Activated naive CD4-positive, alpha-beta T cell treated with anti-CD3 and anti-CD28 coated beads, Interleukin-2, amount 50 U/mL, for 16 hours (primary cell): ENCODE measurements around the gene DNHD1.
A peak's percentile ranks its signal among the peaks of the same experiment; 100 is the strongest.

Source experiments
- DNase-seq: peaks from one replicate; pipeline ENCODE4 v3.0.0-alpha.2; 2020

Gene DNHD1, protein sequence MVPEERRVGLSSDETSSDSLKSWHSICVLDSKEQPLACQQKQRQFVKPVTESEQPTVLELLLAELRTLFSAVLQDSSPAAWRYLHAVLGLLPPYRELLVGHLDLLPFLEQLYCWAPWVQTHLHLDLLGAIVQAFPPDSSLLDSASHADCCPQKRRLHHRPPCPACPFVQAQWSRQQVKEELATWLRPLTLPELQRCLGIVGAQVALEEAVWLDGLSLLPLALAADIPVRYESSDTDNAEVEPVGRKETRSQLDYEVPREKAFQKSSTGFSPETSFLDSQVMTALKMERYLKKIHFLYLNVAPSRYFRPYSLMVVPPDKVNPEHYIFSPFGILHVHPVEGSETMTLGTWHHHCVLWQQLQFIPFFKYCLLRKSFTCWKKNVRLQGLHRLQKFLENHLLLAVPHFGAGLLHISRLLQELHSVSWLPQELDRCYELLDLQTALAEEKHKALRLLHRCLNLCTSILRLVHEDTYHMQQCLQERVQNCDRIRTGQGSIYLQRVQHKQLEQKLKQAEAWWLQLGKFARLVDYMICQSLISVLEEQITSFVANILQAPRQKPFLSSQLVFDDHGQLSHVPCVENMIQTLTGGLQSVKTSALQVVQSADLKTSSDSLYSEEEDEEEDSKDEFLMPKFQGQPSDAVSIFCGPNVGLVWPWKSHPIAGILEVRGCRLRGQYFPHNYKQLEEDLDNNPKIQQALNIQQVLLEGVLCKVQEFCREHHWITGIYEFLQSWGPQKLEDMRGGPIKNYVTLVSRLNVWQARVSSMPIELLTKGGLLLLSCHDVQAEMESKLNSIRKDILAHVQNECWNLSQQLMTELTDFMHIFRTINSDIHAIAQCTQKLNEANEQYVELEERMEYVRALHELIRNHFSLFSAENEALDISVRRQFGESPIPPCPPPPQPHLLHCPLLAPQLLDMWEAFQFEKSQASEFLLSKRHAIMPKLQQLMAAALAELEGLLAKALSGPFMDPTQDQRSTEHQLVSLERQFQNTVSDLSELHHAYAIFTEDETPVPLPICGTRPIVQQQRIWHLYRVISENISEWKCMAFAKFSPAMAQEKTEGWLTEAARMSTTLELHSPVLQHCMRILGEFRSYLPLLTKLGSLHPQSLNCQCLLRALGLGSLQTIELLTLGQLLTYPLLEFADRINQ (N-terminal part only)

GRCh38 chr11:6497069-6497839 is at the start of gene DNHD1:
TSS of gene DNHD1 (plus strand) at chr11:6497280. CDS start at chr11:6498216, 936 bp downstream.
- no peak for DNase-seq

DNA sequence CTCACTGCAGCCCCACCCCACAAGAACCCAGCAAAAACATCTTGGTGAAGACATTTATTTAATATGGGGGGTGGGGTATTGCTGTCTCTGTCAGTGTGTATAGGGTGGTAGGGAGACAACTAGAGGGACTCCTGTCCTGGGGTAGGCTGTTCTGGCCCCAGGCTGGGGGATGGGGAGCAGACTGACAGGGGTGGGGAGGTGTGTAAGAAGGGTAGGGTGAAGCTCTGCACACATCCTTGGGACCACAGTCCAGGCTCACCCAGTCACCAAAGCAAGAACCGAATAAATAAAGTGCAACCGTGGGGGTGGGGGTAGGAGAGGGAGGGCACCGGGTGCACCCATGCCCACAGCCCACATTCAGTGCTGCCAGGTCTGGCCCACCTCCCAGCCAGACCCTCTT is 48.5 kb upstream of the DNHD1 start:
- no peak for DNase-seq

- DNase-seq: no peak
These were observed 44.9 kb upstream of the DNHD1 start for GRCh38 chr11:6452219-6452618.

GRCh38 chr11:6453152-6453551 is 43.9 kb upstream of the DNHD1 start:
- no peak for DNase-seq

DNA sequence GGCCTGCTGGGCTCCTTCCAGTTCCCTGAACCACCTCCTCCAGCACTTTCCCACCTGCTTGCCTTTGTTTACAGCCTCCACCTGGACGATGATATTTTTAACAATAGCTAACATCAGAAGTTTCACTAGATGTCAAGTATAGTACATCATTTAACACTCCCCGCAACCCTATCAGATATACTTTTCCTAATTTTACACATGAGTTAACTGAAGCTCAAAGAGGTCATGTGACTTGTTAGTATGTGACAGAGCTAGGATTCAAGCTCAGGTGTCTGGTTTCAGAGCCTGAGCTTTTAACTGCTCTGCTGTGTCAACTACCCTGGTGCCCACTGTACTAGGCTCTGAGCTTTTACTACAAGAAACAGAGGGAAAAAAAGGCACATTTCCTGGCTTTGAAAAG is 42.0 kb upstream of the DNHD1 start:
- DNase-seq: no peak

DNA sequence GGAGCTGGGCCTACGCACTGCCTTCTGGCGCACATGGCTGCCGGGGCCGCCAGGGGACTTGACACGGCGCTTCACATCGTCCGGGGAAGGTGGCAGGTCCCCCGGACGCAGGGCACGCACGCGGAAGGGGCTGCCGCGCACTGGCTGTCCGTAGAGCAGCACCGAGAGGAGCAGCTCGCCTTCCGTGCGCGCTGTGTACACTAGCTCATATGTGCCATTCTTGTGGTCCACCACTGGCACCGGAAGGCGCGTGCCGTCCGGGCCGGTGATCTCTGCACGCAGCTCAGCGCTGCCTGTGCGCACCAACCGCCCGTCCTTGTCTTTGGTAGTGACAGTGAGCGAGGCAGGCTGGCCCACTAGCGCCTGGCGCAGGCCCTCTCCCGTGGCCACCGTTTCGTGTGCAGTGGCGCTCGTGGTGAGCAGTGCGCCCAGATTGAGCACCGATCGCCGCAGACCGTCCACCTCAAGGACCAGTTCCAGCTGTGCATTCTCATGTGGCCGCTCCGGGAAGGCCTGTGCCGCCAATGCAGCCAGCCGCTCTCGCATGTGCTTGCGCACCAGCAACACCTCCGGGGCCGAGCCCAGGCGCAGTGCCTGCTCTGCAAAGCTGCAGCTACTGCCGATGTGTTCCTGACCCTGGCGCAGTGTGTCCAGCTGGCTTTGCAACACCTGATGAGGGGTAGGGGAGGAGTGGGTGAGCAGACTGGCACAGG is 40.6 kb upstream of the DNHD1 start:
- no peak for DNase-seq

DNA sequence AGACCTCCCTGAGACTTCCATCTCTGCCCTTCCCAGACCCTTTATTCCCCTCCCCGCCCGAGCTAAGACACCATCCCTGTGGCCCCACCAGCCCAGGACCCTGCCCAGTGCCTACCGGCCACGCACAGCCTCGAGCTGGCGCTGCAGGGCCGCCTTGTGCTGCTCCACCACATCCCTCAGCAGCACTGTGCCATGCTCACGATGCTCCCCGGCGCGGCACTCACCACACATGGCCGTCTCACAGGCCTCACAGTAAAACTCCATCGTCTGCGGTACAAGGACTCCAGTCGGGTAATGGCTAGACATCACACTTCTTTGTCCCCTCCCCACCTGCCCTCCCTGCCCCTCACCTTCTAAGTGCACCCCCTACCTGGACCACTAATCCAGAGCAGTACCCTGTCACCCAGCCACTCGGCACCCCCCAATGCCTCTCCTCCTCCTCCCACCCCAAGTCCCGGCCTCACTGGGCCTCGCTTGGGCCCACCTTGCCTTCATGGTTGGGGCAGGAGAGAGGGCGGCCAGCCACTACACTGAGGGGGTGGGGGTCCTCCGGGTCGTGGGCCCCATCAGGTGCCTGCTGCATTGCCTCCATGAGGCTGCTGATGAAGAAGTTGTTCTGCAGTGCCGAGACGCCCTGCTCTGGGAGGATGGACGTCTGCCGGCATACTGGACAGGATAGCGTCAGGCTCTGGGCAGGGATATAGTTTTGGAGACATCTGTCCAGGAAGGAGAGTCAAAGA is 39.3 kb upstream of the DNHD1 start:
- DNase-seq: no peak

DNA sequence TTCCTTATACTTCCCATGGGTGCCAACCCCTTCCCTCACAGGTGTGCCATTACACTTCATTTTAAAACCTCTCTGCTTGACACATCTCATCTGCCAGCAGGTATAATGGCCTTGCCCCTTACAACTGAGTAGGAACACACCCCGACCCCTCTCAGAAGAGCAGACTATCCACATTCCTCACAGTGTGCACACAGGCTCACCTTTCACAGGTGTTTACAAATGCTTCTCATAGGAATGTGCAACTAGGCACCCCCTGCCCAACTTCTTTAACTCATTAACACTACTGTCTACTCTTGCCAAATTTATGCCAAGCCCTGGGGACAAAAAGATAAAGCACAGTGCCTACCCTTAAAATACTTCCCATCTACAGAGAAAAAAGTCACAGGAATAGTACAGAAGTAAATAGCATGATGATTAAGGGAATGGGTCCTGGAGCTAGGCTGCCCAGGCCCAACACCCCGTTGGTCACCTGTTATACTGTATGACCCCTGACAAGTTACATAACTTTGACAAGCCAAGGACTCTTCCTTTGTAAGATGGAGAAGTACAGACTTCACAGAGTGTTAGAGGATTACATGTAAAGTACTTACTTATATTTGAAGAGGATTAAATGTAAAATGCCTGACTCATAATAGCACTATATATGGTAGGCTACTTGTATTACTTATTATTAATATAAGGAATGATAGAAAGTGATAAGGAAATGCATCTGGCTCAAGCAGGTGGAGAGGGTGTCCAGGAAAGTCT is 38.6 kb upstream of the DNHD1 start:
- DNase-seq: no peak

DNA sequence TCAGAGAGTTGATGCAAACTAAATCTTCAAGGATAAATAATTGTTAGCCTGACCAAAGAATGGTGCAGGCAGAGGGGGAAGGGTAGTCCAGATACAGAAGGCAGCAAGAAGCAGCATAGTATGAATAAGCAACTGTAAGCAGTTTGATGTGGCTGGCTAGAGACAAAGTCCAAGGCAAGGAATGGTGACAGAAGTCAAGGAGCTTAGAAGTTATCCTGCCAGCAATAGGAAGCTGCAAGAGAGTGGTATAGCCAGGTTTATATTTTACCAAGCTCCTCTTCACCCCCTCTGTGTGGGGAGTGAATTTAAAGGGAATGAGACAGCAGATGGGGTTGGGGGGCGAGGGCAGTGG is 38.0 kb upstream of the DNHD1 start:
- DNase-seq: no peak

GRCh38 chr11:6468712-6469495 is 28.2 kb upstream of the DNHD1 start:
- no peak for DNase-seq

GRCh38 chr11:6469599-6469998 is 27.5 kb upstream of the DNHD1 start:
- no peak for DNase-seq

DNA sequence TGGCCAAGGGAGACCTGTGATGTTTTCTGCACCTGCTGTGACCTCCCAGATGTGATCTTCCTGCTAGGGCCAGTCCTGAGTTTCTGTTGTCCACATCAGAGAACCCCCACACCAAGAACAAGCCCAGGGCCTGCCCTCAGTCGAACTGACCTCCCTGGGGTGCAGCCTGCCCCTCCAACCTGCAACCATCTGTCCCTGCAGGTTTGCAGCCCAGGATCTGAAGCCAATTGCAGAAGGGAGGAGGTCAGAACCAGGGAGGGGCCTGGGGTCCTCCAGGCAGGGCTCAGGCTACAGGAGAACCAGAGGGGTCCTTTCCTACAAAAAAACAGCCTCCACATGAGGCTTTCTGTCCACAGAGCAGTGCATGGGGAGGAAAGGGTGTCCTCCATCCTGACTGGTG is 24.1 kb upstream of the DNHD1 start:
- no peak for DNase-seq

DNA sequence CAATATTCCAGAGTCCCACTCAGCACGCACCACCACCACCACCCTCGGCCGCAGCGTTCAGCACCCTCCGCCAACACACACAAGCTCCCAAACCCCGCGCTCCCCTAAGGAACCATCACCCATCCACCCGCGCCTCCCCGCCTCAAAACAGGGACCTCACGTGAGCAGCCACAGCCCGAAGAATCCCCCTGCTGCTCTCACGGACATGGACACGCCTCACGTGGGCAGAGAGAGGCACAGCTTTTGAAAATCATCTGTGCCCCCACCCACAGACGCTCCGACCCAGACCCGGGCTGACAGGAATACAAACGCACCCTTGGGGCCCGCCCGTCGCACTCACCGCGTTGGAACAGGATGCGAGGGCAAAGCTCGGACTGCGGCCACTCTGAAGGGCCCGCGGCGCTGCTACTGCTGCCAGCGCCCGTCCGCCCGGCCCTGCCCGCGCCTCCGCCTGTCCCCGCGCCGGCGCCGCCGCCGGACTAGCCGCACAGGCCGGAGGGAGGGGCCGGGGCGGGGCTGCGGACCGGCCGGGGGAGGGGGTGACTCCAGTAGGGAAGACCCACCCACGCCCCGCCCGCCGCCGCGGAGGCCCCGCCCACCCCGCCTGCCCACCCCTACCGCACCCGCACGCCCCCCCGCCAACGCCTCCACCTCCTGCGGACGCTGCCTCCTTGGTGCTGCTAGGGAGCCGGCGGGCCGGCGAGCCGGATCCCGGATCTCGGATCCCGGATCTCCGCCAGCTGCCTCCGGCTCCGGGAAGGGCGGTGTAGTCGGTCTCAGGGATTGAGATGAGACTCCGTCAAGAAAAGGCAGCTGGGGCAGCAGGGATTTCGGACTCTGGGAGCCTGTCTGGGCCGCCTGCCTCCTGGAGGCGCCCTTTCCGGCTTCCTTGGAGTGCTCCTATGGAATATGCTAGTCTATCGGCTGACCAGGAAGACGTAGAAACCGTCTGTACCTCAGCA is 23.3 kb upstream of the DNHD1 start, which contains the start of gene TRIM3:
TRIM3 (minus strand) TSS at position 491 of the 962 bp plus-strand sequence. CDS start 8,246 bp downstream, outside the sequence.
- peak; percentile 55 for DNase-seq

- no peak for DNase-seq
These were observed 22.7 kb upstream of the DNHD1 start for GRCh38 chr11:6474413-6474792.

GRCh38 chr11:6474806-6475500 is 22.1 kb upstream of the DNHD1 start:
- no peak for DNase-seq

DNA sequence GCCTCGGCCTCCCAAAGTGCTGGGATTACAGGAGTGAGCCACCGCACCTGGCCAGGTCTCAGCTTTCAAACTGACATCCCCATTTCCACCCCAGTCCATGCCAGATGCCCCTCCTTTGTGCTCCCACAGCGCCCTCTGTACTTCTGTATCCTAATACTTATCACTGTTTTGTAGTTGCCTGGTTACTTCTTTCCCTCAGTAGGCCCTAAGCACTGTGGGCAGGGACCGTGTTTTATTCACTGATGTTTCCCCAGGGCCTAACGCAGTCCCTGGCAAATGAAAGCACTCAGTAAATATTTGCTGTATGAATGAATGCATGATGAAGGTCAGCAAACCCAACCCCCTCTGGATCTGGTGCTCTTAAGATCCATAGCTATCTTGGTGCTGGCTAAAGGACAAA is 21.1 kb upstream of the DNHD1 start:
- DNase-seq: no peak

DNA sequence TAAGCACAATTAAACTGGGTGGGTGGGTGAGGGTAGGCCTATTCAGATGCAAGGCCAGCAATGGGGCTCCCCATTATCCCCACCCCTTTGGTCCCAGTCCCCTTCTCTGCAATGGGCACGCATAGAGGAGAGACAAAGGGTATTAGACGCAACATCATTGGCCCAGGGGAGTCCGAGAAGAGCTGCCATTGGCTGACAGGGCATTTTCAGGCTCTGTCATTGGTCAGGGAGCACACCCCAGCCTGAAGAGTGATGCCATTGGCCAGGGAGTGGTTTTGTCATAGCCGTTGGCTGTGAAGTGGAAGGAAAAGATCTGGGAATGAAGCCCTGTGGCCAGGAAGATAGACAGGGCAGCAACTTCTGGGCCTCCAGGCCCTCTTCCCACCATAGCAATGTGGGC is 20.5 kb upstream of the DNHD1 start:
- no peak for DNase-seq
